ENCODE measurements around the gene CHPF. TPM values are rescaled to one million over a fixed set of nuclear protein-coding genes. Genes with fewer than 3 reads are reported as not detected.

CHPF gene
- total RNA-seq, 1 experiment from 2014 or later: 228 TPM

- Histone ChIP-seq H2AFZ (ENCODE audit: low read depth, low read length, poor library complexity, severe bottlenecking) (no peak overlapping the region), H3K4me2 (ENCODE audit: low read length) (no peak overlapping the region), H3K79me2 (ENCODE audit: insufficient read depth, low read length) (no peaks in the 10 kb centered on the region), H3K9me2 (ENCODE audit: insufficient read depth) (no peaks in the 10 kb centered on the region), H4K20me1 (ENCODE audit: insufficient read depth) (no peaks in the 10 kb centered on the region), H3K27me3 (ENCODE audit: insufficient read depth, low read length) (no peaks in the 10 kb centered on the region), H3K4me1 (ENCODE audit: control insufficient read depth in 1 of 2, insufficient read depth in 2 of 2, low read length in 2 of 2) (peaks cover 21 to 42% of the 10 kb centered on the region in 2 experiments), H3K9ac (ENCODE audit: low read length) (no peak overlapping the region), H3K27ac (ENCODE audit: low read depth, low read length) (no peak overlapping the region), H3K9me3 (ENCODE audit: control insufficient read depth in 1 of 2, insufficient read depth in 1 of 2, low read depth in 1 of 2, low read length in 2 of 2) (no peaks in the 10 kb centered on the region), H3K4me3 (replicated peaks in 1 of 2; ENCODE audit: low read depth in 1 of 2, low read length in 2 of 2) (no peak overlapping the region), H3K36me3 (ENCODE audit: control insufficient read depth in 1 of 2, insufficient read depth in 2 of 2, low read length in 2 of 2) (no peaks in the 10 kb centered on the region)
- BruUV-seq (replicated peaks): no TSS peak
- ChIA-PET CTCF (interaction anchor here (0.7 kb wide), 1 partner anchor 21 kb away, joined by 3 read pairs; no protein-coding TSS in a partner anchor), POLR2A (no interaction called here), RAD21 (ENCODE audit: low non-redundant PET in 1 of 2, low total read pairs in 2 of 2, uncharacterized antibody in 2 of 2, unreplicated experiment in 2 of 2) (no interaction called here)
- ATAC-seq (no peak), DNase-seq (ENCODE audit: low read depth, low spot score) (no peak)
- no peak for TF ChIP-seq ZFX (IDR thresholded peaks at IDR 0.05)
- TF ChIP-seq ATF3 (IDR thresholded peaks at IDR 0.05): no peak
- no peak for TF ChIP-seq SP1 (IDR thresholded peaks at IDR 0.05; ENCODE audit: low read depth)
- TF ChIP-seq ZNF274 (IDR thresholded peaks at IDR 0.05; ENCODE audit: low read depth, low read length): no peak
- TF ChIP-seq RAD21 (IDR thresholded peaks at IDR 0.05; ENCODE audit: low read depth): no peak
- TF ChIP-seq YY1 (IDR thresholded peaks at IDR 0.05; ENCODE audit: extremely low read depth, insufficient replicate concordance, low read depth, low read length): no peak
- intact Hi-C loops (cut with micrococcal nuclease): no loop called here
Observed at GRCh38 chr2:219516888-219517287, 26.7 kb downstream of the CHPF start.

GRCh38 chr2:219515874-219516629 is 27.6 kb downstream of the CHPF start:
- Histone ChIP-seq H4K20me1 (ENCODE audit: insufficient read depth) (no peaks in the 10 kb centered on the region), H3K4me3 (replicated peaks in 1 of 2; ENCODE audit: low read depth in 1 of 2, low read length in 2 of 2) (no peak overlapping the region), H3K27ac (ENCODE audit: low read depth, low read length) (no peak overlapping the region), H3K9me2 (ENCODE audit: insufficient read depth) (no peaks in the 10 kb centered on the region), H3K79me2 (ENCODE audit: insufficient read depth, low read length) (no peaks in the 10 kb centered on the region), H3K9me3 (ENCODE audit: control insufficient read depth in 1 of 2, insufficient read depth in 1 of 2, low read depth in 1 of 2, low read length in 2 of 2) (no peaks in the 10 kb centered on the region), H3K4me2 (ENCODE audit: low read length) (no peak overlapping the region), H3K27me3 (ENCODE audit: insufficient read depth, low read length) (no peaks in the 10 kb centered on the region), H2AFZ (ENCODE audit: low read depth, low read length, poor library complexity, severe bottlenecking) (no peak overlapping the region), H3K36me3 (ENCODE audit: control insufficient read depth in 1 of 2, insufficient read depth in 2 of 2, low read length in 2 of 2) (no peaks in the 10 kb centered on the region), H3K9ac (ENCODE audit: low read length) (no peak overlapping the region), H3K4me1 (ENCODE audit: control insufficient read depth in 1 of 2, insufficient read depth in 2 of 2, low read length in 2 of 2) (peaks cover 13 to 33% of the 10 kb centered on the region in 2 experiments)
- intact Hi-C loops (cut with micrococcal nuclease): no loop called here
- ChIA-PET RAD21 (ENCODE audit: low non-redundant PET in 1 of 2, low total read pairs in 2 of 2, uncharacterized antibody in 2 of 2, unreplicated experiment in 2 of 2) (no interaction called here), POLR2A (no interaction called here), CTCF (interaction anchor here (0.9 kb wide), 1 partner anchor 18 kb away, joined by 5 read pairs; the partner anchor contains the start of gene GMPPA)
- TF ChIP-seq ZNF274 (IDR thresholded peaks at IDR 0.05; ENCODE audit: low read depth, low read length) (no peak), EZH2phosphoT487 (IDR thresholded peaks at IDR 0.05; ENCODE audit: borderline replicate concordance) (no peak), RAD21 (IDR thresholded peaks at IDR 0.05; ENCODE audit: low read depth) (no peak), TCF7L2 (IDR thresholded peaks at IDR 0.05; ENCODE audit: borderline replicate concordance, extremely low read depth, insufficient read depth, insufficient read length) (no peak), EGR1 (IDR thresholded peaks at IDR 0.05; ENCODE audit: low read depth) (no peak), SP1 (IDR thresholded peaks at IDR 0.05; ENCODE audit: low read depth) (no peak), CBX3 (IDR thresholded peaks at IDR 0.05; ENCODE audit: low read depth) (no peak), ZFX (IDR thresholded peaks at IDR 0.05) (no peak), JUND (IDR thresholded peaks at IDR 0.05) (no peak), FOSL1 (IDR thresholded peaks at IDR 0.05; ENCODE audit: low read depth) (no peak), ELF1 (IDR thresholded peaks at IDR 0.05; ENCODE audit: borderline replicate concordance, low read depth) (no peak), CEBPB (IDR thresholded peaks at IDR 0.05; ENCODE audit: low read depth) (no peak), SRF (IDR thresholded peaks at IDR 0.05; ENCODE audit: low read depth) (no peak), SIN3A (IDR thresholded peaks at IDR 0.05; ENCODE audit: low read depth) (no peak)
- no peak for ATAC-seq
- DNase-seq (ENCODE audit: low read depth, low spot score): no peak
- BruUV-seq (replicated peaks): no TSS peak

All from HCT116 (cell line).